Ascending aorta (tissue), 2 donors: Measurements from ENCODE around the gene FARS2. TPM values are rescaled to one million over a fixed set of nuclear protein-coding genes. Genes with fewer than 3 reads are reported as not detected.
A peak's percentile ranks its signal among the peaks of the same experiment; 100 is the strongest.
"Not testable (repeated sequence)": the region's sequence is repeated elsewhere in the genome, so short reads cannot be mapped to it uniquely, and the experiment has no call there.

Experiments
- DNase-seq, 2 donors: peaks; one replicate each; pipeline ENCODE4 v3.0.0-alpha.2; 2019; ENCODE audit warnings: low spot score in 2 of 2
- H3K27ac ChIP-seq, 2 donors: fragments of 200-600 bp; sonication (generic); one replicate each; pipeline ENCODE4 v1.5.1; 2016 to 2017; ENCODE audit warnings: mild to moderate bottlenecking in 1 of 2
- H3K27me3 ChIP-seq: fragments of 200-600 bp; sonication (generic); one replicate; pipeline ENCODE4 v1.5.1; 2017
- H3K36me3 ChIP-seq, 2 donors: fragments of 200-600 bp; sonication (generic); one replicate each; pipeline ENCODE4 v1.5.1; 2016
- H3K4me1 ChIP-seq, 2 donors: fragments of 200-600 bp; sonication (generic); one replicate each; pipeline ENCODE4 v1.5.1; 2016 to 2017; ENCODE audit warnings: mild to moderate bottlenecking in 1 of 2
- H3K4me3 ChIP-seq, 2 donors: fragments of 200-600 bp; sonication (generic); one replicate each; pipeline ENCODE4 v1.5.1; 2016 to 2017; ENCODE audit warnings: mild to moderate bottlenecking in 1 of 2
- H3K9me3 ChIP-seq, 2 donors: fragments of 200-600 bp; sonication (generic); one replicate each; pipeline ENCODE4 v1.5.1; 2016
- intact Hi-C: fragments of 100-400 bp; cut with DNase I; formaldehyde crosslinking; loops from one replicate; pipeline ENCODE4 v1.15.1; 2023
- total RNA-seq: library from RNA; depleted of rRNA; stranded (reverse); fragments of >200 nt; gene quantifications from one replicate; pipeline ENCODE4 v1.1.0, GENCODE V29; 2016
- TF ChIP-seq, protein P1 (sequence below), 3 experiments: fragments of 200-600 bp in 2 of 3; fragments of 450-650 bp in 1 of 3; sonication (generic) in 2 of 3; IDR thresholded peaks; one replicate each; pipeline ENCODE4 v1.5.1; 2016 to 2019; ENCODE audit warnings: antibody characterized with exemption in 3 of 3, mild to moderate bottlenecking in 1 of 3, moderate library complexity in 1 of 3

The FARS2 gene
- total RNA-seq, 1 donor from 2014 or later: 17.6 TPM

DNA sequence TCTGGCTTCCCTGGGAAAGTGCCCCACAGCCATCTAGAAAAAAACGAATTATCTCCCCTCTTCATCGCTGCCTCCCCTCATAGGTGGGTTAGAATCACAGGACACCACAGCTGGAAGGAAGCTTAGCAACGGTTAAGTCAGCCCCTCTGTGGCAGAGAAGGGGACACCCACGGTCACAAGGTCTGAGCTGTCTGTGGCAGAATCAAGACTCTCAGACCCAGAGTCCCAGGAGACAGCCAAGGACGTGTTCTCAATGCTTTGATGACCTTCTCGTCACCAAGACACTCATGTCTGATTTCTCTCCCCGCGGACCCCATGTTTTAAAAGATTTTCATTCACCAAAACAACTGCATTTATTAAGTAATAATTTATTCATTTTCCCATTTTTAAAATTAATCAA is 523.9 kb downstream of the FARS2 start:
- Histone ChIP-seq H3K4me1 (no peaks in the 10 kb centered on the region), H3K9me3 (no peaks in the 10 kb centered on the region), H3K4me3 (no peak overlapping the region), H3K36me3 (no peaks in the 10 kb centered on the region), H3K27ac (no peak overlapping the region), H3K27me3 (no peaks in the 10 kb centered on the region)
- intact Hi-C loops: no loop called here
- TF ChIP-seq, protein P1, sequence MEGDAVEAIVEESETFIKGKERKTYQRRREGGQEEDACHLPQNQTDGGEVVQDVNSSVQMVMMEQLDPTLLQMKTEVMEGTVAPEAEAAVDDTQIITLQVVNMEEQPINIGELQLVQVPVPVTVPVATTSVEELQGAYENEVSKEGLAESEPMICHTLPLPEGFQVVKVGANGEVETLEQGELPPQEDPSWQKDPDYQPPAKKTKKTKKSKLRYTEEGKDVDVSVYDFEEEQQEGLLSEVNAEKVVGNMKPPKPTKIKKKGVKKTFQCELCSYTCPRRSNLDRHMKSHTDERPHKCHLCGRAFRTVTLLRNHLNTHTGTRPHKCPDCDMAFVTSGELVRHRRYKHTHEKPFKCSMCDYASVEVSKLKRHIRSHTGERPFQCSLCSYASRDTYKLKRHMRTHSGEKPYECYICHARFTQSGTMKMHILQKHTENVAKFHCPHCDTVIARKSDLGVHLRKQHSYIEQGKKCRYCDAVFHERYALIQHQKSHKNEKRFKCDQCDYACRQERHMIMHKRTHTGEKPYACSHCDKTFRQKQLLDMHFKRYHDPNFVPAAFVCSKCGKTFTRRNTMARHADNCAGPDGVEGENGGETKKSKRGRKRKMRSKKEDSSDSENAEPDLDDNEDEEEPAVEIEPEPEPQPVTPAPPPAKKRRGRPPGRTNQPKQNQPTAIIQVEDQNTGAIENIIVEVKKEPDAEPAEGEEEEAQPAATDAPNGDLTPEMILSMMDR (IDR thresholded peaks at IDR 0.05): no peak
- DNase-seq: peak in 1 of 2 donors; percentile 19

DNA sequence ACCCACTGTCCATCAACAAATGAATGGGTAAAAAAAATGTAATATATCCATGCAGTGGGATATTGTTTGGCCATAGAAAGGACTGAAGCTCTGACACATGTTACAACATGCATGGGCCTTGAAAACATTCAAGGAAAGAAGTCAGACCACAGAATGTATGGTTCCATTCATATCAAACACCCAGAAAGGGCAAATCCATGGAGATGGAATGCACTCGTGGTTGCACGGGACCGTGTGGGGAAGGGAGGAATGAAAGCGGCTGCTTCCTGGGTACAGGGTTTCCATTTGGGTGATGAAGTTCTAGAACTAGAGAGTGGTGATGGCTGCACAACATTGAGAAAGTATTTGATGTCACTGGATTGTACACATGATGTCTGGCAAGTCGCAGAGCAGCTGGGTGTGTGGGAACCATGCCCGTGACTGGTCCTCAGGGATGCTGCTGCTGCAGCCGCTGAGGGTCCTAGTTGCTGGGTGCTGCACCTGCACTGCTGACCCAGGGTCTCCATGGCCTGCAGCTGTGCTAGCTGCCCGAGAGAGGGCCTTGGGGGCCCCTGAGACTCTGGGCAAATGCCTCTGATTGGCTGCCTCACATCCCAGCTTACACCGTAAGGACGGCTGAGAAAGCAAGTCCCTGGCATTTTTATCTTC is 525.1 kb downstream of the FARS2 start:
- TF ChIP-seq, protein P1 (IDR thresholded peaks at IDR 0.05): no peak
- no peaks in the 10 kb centered on the region for H3K9me3 ChIP-seq
- no peak for DNase-seq

DNA sequence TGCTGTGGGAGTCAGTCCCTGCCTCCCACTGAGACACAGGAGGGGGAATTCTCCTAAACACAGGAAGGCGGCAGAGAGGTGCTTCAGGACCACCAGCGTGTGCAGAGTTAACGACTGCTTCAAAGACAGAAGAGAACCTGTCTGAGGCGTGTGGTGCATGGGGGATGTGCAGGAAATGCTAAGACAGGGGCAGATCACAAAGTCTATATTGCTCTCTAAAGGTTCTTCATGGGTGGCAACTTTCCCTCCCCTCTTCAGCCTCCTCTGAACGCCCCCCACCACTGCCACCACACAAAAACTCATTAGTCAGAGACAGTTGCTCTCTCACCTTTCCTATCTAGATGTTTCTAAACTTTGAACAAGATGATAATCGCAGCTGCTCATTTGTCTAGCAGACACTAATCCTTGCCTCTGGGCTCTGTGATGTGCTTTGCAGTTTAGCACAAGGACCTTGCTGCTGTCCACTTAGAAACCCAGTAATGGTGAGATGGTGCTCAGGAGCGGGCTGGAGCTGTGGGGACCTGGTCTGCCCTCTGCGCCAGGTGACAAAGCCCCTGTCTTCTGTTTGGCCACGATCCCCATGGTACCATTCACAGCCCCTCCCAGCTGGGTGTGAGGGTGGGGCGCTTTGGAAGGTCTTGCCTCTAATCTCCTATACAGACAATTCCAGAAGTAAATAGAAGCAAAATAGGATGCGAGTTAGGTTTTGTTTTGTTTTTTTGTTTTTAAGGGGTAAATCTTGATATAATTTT is 525.8 kb downstream of the FARS2 start:
- TF ChIP-seq, protein P1 (IDR thresholded peaks at IDR 0.05): no peak
- no peaks in the 10 kb centered on the region for H3K27me3 ChIP-seq
- DNase-seq: peak in 1 of 2 donors; percentile 34
- intact Hi-C loops: no loop called here
- H3K4me3 ChIP-seq: no peak overlapping the region
- no peaks in the 10 kb centered on the region for H3K36me3 ChIP-seq
- no peaks in the 10 kb centered on the region for H3K9me3 ChIP-seq
- H3K27ac ChIP-seq: no peak overlapping the region
- H3K4me1 ChIP-seq: no peaks in the 10 kb centered on the region

More for the DNA sequence above, 525.1 kb downstream of the FARS2 start:
- intact Hi-C loops: no loop called here
- Histone ChIP-seq H3K4me3 (no peak overlapping the region), H3K36me3 (no peaks in the 10 kb centered on the region), H3K4me1 (no peaks in the 10 kb centered on the region), H3K27ac (no peak overlapping the region), H3K27me3 (no peaks in the 10 kb centered on the region)

DNA sequence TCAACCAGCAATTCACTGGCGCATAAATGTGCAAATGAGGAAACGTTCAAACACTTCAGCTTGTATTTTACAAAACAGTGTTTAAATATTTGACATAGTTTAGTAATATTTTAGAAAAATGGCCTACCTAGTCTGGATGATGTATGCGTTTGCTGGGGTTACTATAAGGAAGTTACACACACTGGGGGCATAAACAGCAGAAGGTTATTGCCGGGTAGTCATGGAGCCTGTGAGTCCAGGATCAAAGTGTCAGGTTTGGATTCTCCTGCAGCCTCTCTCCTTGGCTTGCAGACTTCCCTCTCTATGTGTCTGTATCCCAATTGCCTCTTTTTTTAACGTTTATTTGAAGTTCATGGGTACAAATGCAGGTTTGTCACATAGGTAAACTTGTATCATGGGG is 528.1 kb downstream of the FARS2 start:
- H3K4me1 ChIP-seq, H3K9me3 ChIP-seq, DNase-seq, H3K27ac ChIP-seq, intact Hi-C loops, H3K27me3 ChIP-seq, H3K4me3 ChIP-seq, H3K36me3 ChIP-seq: not testable (repeated sequence)

DNA sequence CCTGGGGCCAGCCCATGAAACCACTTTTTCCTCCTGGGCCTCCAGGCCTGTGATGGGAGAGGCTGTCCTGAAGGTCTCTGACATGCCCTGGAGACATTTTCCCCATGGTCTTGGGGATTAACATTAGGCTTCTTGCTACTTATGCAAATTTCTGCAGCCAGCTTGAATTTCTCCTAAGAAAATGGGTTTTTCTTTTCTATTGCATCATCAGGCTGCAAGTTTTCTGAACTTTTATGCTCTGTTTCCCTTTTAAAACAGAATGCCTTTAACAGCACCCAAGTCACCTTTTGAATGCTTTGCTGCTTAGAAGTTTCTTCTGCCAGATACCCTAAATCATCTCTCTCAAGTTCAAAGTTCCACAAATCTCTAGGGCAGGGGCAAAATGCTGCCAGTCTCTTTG is 535.2 kb downstream of the FARS2 start:
- intact Hi-C loops, H3K4me1 ChIP-seq, DNase-seq, H3K27me3 ChIP-seq, H3K36me3 ChIP-seq, H3K27ac ChIP-seq, H3K4me3 ChIP-seq, H3K9me3 ChIP-seq: not testable (repeated sequence)

DNA sequence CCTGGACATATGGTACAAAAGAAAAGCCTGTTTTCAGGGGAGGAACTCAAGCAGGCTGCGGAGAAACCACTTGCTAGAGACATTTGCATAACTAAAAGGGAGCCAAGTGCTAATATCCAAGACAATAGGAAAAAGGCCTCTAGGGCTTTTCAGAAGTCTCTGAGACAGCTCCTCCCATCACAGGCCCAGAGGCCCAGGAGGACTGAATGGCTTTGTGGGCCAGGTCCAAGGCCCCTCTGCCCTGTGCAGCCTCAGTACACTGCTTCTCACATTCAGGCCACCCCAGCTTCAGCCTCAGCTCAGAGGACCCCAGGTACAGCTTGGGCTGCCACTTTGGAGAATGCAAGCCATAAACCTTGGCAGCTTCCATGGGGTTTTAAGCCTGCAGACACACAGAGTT is 545.1 kb downstream of the FARS2 start:
- H3K4me1 ChIP-seq, H3K27me3 ChIP-seq, H3K9me3 ChIP-seq, H3K4me3 ChIP-seq, H3K36me3 ChIP-seq, DNase-seq, H3K27ac ChIP-seq, intact Hi-C loops: not testable (repeated sequence)

GRCh38 chr6:5809450-5809849 is 548.1 kb downstream of the FARS2 start:
- Histone ChIP-seq H3K4me3 (no peak overlapping the region), H3K36me3 (no peaks in the 10 kb centered on the region)

More at GRCh38 chr6:5809450-5809849, 548.1 kb downstream of the FARS2 start:
- Histone ChIP-seq H3K27me3 (no peaks in the 10 kb centered on the region), H3K4me1 (no peaks in the 10 kb centered on the region), H3K27ac (no peak overlapping the region), H3K9me3 (peaks cover 0 to 6% of the 10 kb centered on the region in 2 donors)
- intact Hi-C loops: no loop called here
- TF ChIP-seq, protein P1 (IDR thresholded peaks at IDR 0.05): no peak
- DNase-seq: no peak
